Activated CD8-positive, alpha-beta memory T cell treated with anti-CD3 and anti-CD28 coated beads for 36 hours (primary cell): ENCODE measurements around the gene TRIM2. TPM values are rescaled to one million over a fixed set of nuclear protein-coding genes. Genes with fewer than 3 reads are reported as not detected.

Source experiments
- CTCF ChIA-PET: fragments of 350-600 bp; sonication (Branson Sonifier 250); formaldehyde crosslinking; loops from one replicate; lab custom pipeline; 2021; ENCODE audit warnings: antibody characterized with exemption; lab: Charles Lee
- POLR2A ChIA-PET: fragments of 350-600 bp; sonication (Branson Sonifier 250); formaldehyde crosslinking; loops from one replicate; lab custom pipeline; 2021; ENCODE audit warnings: antibody characterized with exemption; lab: Charles Lee
- total RNA-seq, 2 experiments: library from RNA; stranded (reverse); gene quantifications; one replicate each; pipeline ENCODE4 v1.2.3, GENCODE V29; 2021

TRIM2 gene
- total RNA-seq, 2 experiments from 2014 or later = 0.11 to 0.44 TPM

DNA sequence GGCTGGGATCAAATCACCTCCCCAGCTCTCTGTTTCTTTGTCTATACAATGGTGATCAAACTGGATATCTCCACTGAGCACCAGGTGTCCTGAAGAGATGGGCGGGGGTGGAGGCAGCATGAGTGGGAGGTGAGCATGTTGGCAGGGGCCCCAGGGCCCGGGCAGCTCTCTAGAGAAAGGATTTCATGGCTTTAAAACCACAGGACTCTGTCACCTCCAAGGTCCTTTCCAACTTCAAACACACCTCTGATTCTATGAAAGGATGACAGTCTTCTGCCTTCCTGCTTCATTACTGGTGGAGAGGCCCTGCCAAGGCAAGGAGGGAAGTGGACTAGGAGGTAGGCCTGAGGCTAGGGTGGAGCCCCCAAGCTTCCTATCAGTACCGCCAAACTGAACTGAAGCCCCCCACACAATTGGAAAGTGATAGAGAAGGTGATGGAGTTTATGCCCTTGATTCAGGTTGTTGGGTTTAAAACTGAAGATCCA lies 38.6 kb downstream of the TRIM2 start:
- CTCF ChIA-PET = no interaction called here

DNA sequence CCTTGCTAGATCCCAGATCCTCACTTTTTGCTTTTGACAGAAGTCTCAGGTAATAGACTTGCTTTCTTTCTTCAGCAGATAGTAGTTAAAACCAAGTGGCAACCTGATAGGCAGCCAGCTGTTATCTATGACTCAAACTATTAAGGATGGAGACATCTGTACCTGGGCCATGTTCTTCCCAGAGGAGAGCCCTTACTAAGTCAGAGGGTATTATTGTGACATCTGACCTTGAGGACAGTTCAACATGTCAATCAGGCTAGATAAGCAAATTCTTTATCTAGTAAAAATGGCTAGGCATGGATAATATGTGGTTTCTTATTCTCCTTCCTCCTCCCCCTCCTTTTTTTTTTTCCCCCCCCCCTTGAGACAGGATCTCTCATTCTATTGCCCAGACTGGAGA lies 39.2 kb downstream of the TRIM2 start:
- ChIA-PET POLR2A (no interaction called here), CTCF (no interaction called here)

More for the DNA sequence above, 38.6 kb downstream of the TRIM2 start:
- POLR2A ChIA-PET = interaction anchor here (0.7 kb wide), 1 partner anchor 19 kb away, joined by 3 read pairs; no protein-coding TSS in a partner anchor

DNA sequence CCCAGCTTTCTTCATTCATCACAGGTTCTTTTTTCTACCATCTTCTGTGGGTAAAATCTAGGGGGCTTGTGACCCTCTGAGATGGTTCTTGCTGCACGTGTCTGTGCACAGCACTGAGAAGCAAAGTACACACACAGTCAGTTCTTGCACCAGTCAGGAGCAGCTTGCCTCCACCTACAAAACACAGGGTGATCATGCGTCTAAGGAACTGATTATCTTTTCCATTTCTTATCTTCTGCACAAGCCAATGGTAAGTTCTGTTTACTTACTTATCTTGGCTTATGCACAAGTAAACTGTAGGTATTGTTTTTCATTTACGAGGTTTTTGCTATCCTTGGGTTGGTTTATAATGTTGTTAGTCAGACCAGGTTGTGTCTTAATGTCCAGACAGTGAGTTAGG lies 40.7 kb downstream of the TRIM2 start:
- ChIA-PET POLR2A (no interaction called here), CTCF (no interaction called here)

DNA sequence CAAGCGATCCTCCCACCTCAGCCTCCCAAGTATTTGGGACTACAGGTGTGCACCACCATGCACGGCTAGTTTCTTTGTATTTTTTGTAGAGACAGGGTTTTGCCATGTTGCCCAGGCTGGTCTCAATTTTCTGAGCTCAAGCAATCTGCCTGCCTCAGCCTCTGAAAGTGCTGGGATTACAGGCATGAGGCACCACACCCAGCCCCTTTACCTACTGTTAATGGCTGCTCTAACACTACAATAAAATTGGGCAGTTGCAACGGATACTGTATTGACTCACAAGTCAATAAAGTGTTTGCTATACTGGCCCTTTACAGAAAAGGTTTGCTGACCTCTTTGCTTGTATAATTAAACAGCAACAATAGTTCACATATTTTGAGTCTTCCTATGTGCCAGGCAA lies 41.5 kb downstream of the TRIM2 start:
- ChIA-PET POLR2A (no interaction called here), CTCF (no interaction called here)

DNA sequence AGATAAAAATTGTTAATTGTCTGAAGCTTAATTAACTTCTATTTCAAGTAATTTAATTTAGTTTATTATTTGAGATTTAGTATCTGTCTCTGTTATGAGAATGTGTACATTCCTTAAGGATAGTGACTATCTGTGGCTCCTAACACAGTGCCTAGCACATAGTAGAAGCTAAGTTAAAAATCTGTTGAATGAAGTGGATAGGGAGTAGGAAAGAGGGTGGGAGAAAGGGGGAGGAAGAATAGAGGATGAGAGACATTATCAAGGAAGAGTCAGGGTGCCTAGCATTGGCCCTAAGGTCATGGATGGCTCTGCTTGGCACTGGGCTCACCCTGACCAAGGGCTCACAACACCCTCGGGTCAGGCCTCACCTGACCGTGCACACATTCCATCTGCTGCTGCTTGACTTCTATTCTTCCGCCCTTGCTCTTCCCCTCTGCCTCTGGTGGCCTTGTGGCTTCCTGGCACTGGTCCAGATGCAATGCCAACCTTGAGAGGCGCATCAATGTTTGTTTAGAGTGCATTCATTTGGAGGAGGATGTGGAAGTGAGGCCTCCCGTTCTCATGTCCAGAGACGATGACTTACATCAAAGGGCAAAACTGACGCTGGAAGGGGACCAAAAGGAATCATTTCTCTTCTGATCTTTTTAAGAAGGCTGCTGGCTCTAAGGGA lies 42.3 kb downstream of the TRIM2 start:
- ChIA-PET POLR2A (no interaction called here), CTCF (no interaction called here)

DNA sequence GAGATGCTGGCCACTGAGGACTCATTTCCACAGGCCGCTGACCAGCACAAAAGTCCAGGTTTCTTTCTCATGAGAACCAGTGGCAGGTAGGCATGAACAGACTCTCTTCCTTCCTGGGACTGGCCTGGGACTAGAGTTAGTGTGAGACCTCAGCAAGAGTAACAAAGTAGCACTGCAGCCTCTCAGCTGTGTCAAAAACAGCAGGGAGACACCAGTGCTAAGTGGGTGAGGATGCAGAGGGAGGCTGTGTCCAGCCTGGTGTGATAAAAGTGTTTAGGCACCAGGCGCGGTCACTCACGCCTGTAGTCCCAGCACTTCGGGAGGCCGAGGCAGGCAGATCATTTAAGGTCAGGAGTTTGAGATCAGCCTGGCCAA lies 42.9 kb downstream of the TRIM2 start:
- CTCF ChIA-PET = no interaction called here
- POLR2A ChIA-PET = no interaction called here

DNA sequence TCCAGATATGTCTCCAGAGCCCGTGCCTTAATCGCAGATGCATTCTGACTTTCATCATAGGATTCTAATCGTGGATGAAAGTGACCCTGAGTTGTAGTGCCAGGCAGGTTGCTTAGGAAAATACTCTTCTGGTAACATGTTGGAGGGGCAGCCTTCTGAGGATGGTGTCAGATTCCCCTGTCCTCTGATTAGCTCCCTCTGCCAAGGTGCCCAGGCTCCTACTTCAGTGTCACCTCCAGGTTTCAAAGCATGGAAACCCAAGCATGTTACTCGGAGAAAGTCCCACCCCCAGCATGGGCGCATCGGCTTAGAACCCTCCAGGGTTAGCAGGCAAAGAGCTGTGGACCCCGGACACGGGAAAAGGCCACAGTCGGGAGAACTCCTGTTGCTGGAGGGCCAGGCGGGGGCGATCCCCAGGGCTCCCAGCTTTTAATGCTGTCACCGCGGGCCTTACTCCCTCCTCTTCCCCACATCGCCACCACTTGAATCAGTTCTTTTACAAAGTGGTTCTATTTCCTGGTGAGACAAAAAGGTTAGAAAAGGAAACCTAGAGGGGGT lies 44.5 kb downstream of the TRIM2 start:
- POLR2A ChIA-PET = no interaction called here
- CTCF ChIA-PET = interaction anchor here (1.1 kb wide), 1 partner anchor 64 kb away, joined by 3 read pairs; no protein-coding TSS in a partner anchor

DNA sequence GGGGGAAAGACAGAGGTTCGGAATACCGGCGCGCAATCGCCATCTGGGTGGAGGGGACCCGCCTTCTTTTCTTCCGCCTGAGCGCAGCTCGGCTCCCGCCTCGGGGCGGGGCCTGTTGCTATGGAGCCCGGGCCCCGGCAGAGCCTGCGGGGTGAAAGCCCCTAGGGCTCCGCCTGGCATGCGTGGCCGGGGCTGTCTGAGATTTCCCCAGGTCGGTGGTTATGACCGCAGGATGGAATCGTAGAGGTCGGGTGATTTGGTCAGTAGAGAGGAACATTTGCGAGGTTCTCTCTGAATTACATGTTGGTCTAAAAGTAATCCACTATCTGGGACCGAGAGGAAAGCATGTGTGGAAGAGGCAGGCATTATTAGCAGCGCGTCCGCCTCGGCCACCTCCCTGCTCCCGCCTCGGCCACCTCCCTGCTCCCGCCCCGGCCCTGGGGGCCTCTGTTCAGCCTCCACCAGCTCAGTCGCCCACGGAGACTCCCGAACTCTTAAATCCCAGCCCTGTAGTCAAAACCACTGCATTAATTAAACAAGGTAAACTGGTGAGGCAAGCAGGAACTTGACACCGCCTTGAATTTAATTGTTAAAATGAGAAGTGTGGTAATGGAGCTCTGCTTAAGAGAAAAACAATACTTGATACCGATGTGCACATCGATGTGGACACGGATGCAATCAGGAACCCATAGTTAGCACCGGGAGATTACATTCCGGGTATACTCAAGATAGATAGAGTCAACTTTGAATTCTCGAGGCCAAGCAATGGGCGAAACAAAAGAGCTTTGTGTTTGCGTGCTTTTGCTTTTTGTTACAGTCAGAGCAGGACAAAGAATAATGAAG lies 45.2 kb downstream of the TRIM2 start:
- CTCF ChIA-PET = interaction anchor here (1.1 kb wide), 1 partner anchor 65 kb away, joined by 3 read pairs; no protein-coding TSS in a partner anchor
- POLR2A ChIA-PET = no interaction called here

DNA sequence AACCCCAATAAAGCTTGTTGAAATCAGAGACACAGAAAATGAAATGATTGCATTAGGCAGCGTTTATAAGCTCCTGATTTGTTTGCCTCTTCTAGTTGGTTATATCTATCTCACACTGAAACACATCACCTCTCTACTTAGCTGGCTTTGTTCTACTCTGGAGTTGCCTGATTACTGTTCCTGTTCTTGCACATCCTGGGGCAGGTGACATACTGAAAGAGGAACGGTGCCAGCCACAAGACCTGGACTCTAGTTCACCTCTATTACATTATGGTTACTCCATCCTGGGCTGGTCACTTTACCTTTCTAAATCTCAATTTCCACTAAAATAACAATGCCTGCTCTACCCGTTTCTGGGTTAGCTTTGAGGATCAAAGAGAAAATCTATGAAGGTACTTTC lies 47.9 kb downstream of the TRIM2 start:
- POLR2A ChIA-PET = no interaction called here
- CTCF ChIA-PET = interaction anchor here (0.6 kb wide), 1 partner anchor 32 kb away, joined by 3 read pairs; no protein-coding TSS in a partner anchor

DNA sequence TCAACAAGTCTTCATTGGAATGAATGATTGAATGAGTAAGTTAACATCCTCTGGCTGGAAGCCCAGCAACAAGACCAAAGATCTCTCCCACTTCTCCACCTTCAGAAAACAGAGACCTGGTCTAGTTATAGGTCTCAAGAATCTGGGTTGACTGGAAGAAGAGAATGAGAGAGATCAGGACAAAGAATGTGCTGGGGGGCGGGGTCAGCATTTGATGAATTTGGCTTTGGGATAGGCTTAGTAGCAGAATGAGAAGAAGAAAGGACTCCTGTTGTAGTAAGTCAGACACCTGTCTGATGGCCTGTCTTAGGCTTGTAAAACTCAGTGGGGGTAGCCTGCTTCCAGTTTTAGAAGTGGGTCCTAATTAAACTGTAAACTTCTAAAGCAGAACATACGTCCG lies 51.0 kb downstream of the TRIM2 start:
- ChIA-PET POLR2A (no interaction called here), CTCF (no interaction called here)

DNA sequence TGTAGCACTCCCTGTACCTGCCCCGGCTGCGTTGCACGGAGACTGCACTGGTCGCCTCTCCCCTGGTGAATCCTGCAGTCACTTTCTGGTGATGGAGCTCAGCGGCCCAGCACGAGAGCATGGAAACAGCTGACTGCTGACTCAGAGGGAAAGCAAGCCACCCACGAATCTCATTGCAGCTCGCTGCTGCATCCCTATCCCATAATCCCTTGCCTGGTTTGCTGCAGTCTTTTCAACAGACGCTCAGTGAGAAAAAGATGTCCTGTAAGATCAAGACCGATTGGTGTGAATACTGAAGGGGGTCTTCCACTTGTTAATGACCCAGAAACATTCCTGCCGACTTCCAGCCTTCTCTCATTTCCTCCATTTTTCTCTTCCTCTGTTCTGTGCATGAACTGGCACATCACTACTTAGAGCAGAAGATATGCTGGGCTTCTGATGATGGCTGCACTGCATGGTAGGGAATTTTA lies 52.9 kb downstream of the TRIM2 start:
- ChIA-PET CTCF (no interaction called here), POLR2A (no interaction called here)

DNA sequence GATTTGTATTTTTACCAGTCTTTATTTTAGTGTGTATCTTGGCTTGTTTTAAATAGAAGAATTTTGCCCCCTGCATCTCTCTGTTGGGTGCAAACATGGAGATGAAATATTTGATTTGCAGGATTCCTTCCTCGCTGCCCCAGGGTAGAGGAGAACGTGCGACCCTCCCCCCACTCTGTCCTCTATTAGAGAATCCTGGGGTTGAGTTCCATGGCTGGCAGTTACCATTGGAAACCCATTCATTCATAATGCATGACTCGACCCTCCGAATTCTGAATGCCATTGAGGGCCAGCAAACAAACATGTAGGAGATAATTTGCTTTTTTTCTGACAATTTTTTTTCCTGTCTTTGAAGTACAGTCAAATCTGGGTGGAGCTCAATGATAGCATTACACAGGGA lies 53.7 kb downstream of the TRIM2 start:
- POLR2A ChIA-PET = no interaction called here
- CTCF ChIA-PET = interaction anchor here (0.6 kb wide), 1 partner anchor 722 kb away, joined by 3 read pairs; the partner anchor contains the start of gene FBXW7

DNA sequence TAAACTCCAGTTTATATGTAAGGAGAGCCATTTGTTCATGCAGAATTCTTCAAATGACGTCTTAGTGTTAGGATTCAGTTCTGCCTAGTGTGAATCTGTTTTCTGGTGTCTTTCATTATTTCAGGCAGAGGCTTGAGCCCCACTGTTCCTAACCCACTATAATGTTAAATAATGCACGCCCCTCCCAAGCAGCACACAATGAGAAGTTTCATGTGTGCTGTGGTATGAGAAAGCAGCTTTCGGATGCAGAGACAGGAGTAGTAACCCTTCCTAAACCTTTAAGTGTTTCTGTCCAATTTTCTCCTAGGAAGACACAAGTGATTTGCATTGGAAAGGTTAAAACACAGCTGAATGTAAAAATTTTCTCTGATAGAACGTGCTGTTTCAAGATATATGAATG lies 54.5 kb downstream of the TRIM2 start:
- POLR2A ChIA-PET = no interaction called here
- CTCF ChIA-PET = interaction anchor here (0.7 kb wide), 1 partner anchor 16 kb away, joined by 3 read pairs; no protein-coding TSS in a partner anchor

DNA sequence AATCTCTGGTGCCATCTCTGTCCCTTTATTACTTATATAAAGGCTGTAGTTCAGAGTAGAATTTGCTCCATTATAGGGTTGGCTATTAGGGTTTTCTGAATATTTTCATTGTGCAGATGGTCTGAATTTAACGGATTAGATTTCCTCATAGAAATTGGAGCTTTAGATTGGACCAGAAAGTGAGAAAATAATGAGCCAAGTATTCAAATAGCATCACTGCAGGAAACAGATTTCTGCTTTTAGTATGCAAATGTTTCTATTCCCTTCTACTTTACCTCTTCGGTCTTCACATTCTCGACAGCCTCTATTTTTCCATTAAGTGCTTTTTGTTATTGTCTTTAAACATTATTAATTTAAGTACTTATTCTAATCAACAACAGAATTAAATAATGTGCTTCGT lies 55.4 kb downstream of the TRIM2 start:
- CTCF ChIA-PET = no interaction called here

DNA sequence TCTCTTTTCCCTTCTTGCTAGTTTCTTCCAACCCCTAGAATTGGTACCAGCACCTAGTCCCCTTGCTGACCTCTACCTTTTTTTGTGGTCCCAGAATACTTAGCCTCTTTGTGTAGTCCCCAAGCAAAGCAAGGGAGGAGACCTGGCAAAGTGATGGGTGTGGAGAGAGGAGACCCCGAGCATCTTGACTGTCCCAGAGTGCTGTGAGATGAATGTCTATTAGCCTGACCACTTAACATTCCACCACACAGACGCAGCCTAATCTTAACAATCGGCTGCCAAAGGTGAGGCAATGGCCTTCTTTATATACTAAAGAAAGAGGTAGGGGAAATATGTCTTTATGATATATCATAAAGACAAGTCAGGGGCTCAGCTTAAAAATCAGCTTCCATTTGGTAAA lies 55.9 kb downstream of the TRIM2 start:
- POLR2A ChIA-PET = no interaction called here
- CTCF ChIA-PET = no interaction called here

More for the DNA sequence above, 55.4 kb downstream of the TRIM2 start:
- POLR2A ChIA-PET = no interaction called here

DNA sequence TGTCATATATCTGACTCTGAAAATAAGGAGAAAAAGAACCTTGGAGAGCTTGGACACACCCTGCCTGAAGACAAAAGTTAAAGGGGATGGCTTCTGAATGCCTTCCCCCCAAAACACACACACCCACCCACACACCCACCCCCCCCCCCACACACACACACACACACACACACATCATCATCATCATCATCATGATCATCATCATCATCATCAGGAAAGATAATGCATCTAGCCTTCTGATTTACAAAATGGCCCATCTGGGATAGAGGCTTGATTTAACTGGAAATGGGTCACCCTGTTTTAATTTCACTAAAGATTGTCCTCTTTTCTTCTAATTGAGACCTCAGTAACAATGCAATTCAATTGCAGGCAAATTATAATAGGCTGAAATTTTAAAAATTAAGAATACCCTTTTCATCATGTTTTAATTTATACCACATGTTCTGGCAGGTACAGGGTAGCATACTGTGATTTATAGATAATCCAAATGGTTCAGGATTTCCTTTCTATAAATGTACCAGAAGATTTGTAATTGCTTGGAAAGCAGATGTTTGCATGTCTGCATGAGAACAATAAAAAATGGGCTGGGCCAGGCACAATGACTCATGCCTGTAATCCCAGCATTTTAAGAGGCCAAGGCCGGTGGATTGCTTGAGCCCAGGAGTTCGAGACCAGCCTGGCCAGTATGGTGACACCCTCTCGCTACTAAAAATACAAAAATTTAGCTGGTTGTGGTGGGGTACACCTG lies 56.5 kb downstream of the TRIM2 start:
- POLR2A ChIA-PET = no interaction called here

DNA sequence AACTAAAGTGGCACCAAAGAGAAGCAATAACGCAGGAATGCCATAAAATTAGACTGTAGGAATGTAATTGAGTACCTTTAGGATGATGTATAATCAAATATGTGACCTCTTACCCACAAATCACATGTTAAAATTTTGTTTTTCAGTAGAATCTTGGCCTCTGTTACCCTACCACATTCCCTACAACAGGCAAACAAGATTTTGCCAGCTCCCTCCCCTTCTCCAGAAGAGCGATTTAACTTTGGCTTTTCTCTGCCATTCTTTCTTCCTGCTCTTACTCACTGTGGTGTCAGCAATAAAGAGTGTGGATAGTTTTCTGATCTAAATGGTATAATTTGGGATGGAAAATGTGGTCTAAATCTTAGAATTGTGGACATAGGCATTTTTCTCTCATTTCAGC lies 57.2 kb downstream of the TRIM2 start:
- POLR2A ChIA-PET = interaction anchor here (0.5 kb wide), 1 partner anchor 19 kb away, joined by 3 read pairs; no protein-coding TSS in a partner anchor
- CTCF ChIA-PET = no interaction called here

More for the DNA sequence above, 56.5 kb downstream of the TRIM2 start:
- CTCF ChIA-PET = no interaction called here

DNA sequence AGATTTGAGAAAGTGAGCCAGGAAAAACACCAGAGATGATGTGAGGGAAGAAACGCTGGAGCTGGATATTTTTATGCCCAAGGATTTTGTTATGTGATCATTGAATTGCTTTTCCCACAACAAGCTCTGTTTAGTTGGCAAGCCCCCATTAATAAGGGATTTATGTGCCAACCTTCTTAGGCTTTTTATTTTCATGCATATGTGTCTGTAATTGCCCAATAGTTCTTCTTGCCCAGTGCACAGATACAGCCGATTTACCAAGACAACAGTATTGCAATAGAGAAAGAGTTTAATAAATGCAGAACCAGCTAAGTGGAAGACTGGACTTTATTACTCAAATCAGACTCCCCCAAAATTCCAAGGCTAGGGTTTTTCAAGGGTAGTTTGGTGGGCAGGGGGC lies 57.7 kb downstream of the TRIM2 start:
- ChIA-PET CTCF (no interaction called here), POLR2A (interaction anchor here (0.5 kb wide), 1 partner anchor 20 kb away, joined by 3 read pairs; no protein-coding TSS in a partner anchor)
